ENCODE measurements around the gene ASB12. TPM values are rescaled to one million over a fixed set of nuclear protein-coding genes. Genes with fewer than 3 reads are reported as not detected.

ASB12 gene
- polyA plus RNA-seq, 1 of the 3 experiments (the other 2 are of a cell fraction) = 0.03 TPM

DNA sequence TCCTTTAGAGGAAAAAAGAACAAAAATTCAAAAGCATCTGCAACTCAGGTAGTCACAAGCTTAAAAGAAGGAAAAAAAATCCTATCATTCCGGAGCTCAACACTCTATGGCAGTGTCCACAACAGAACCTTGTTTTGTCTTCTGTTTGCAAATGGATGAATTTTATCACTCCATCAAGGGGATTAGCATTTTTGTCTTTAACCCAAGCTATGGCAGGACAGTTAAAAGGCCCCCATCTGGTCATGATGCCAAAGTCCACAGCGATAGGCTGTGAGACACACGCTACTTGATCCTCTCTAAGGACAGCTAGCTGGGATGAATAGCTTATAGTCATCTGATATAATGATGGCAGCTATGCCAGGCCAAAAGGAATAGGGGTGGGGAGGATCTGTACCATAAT lies 41.5 kb downstream of the ASB12 start:
- Histone ChIP-seq H3K79me2 (ENCODE audit: insufficient read depth) (no peaks in the 10 kb centered on the region), H4K20me1 (ENCODE audit: insufficient read depth) (no peaks in the 10 kb centered on the region), H3K4me2 (no peak overlapping the region), H3K27me3 (ENCODE audit: insufficient read depth) (no peaks in the 10 kb centered on the region), H3K27ac (ENCODE audit: low read depth in 2 of 2, low read length in 1 of 2) (no peak overlapping the region), H3K9me2 (no peaks in the 10 kb centered on the region), H3K4me3 (ENCODE audit: low read depth in 2 of 2, low read length in 1 of 2) (no peak overlapping the region), H3F3A (replicated peaks; ENCODE audit: insufficient read depth) (no peaks in the 10 kb centered on the region), H3K9ac (no peak overlapping the region), H3K9me3 (no peaks in the 10 kb centered on the region), H3K4me1 (ENCODE audit: control insufficient read depth in 1 of 2, insufficient read depth in 2 of 2, low read depth in 1 of 2, low read length in 1 of 2) (no peaks in the 10 kb centered on the region; a peak in 1 of 4 replicates), H2AFZ (ENCODE audit: low read depth) (no peak overlapping the region), H3K36me3 (replicated peaks in 1 of 2; ENCODE audit: control insufficient read depth in 1 of 2, insufficient read depth in 2 of 2, low read length in 1 of 2) (peaks cover 0 to 6% of the 10 kb centered on the region in 2 experiments)
- 66% methylated on average over 3 of the region's 3 CpGs for WGBS (ENCODE audit: low lambda C conversion rate)
- no peak for DNase-seq
- POLR2A ChIA-PET = no interaction called here
- TF ChIP-seq RAD21 (IDR thresholded peaks at IDR 0.05; ENCODE audit: low read length) (no peak), SIN3A (IDR thresholded peaks at IDR 0.05; ENCODE audit: borderline replicate concordance, low read depth, low read length) (no peak), FOXM1 (IDR thresholded peaks at IDR 0.05; ENCODE audit: low read depth) (no peak)
- TF ChIP-seq, protein P1, sequence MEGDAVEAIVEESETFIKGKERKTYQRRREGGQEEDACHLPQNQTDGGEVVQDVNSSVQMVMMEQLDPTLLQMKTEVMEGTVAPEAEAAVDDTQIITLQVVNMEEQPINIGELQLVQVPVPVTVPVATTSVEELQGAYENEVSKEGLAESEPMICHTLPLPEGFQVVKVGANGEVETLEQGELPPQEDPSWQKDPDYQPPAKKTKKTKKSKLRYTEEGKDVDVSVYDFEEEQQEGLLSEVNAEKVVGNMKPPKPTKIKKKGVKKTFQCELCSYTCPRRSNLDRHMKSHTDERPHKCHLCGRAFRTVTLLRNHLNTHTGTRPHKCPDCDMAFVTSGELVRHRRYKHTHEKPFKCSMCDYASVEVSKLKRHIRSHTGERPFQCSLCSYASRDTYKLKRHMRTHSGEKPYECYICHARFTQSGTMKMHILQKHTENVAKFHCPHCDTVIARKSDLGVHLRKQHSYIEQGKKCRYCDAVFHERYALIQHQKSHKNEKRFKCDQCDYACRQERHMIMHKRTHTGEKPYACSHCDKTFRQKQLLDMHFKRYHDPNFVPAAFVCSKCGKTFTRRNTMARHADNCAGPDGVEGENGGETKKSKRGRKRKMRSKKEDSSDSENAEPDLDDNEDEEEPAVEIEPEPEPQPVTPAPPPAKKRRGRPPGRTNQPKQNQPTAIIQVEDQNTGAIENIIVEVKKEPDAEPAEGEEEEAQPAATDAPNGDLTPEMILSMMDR (IDR thresholded peaks at IDR 0.05) = no peak
- CTCF ChIA-PET = interaction anchor here (0.9 to 1.2 kb wide), 2 partner anchors 14 to 16 kb away, joined by 3 read pairs; partner anchors contain the start of gene AMER1

DNA sequence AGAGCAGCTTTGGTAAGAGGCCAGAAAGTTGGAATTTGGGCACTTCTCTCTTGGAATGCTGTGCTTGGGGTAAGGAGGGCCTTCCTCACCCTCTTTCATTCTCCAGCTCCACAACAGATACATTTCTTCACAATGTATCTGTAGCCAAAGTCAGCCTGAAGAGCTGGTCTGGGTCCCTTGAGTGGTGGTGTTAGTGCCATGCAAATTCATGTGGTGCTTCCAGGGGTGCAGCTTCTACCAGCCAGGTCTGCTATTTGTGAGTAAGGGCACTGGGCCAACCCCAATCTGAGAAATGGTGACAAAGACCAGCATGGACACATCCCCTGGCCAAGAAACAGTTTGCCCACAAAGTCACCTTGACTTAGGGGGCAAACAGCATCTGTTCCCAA lies 42.7 kb downstream of the ASB12 start:
- ChIA-PET CTCF (no interaction called here), POLR2A (no interaction called here)
- Histone ChIP-seq H3K4me2 (no peak overlapping the region), H3K27ac (ENCODE audit: low read depth in 2 of 2, low read length in 1 of 2) (no peak overlapping the region), H3K4me3 (ENCODE audit: low read depth in 2 of 2, low read length in 1 of 2) (no peak overlapping the region), H3K36me3 (replicated peaks in 1 of 2; ENCODE audit: control insufficient read depth in 1 of 2, insufficient read depth in 2 of 2, low read length in 1 of 2) (peaks cover 0 to 4% of the 10 kb centered on the region in 2 experiments), H3F3A (replicated peaks; ENCODE audit: insufficient read depth) (no peaks in the 10 kb centered on the region), H3K9me2 (no peaks in the 10 kb centered on the region), H2AFZ (ENCODE audit: low read depth) (no peak overlapping the region), H3K9me3 (no peaks in the 10 kb centered on the region), H4K20me1 (ENCODE audit: insufficient read depth) (no peaks in the 10 kb centered on the region), H3K79me2 (ENCODE audit: insufficient read depth) (no peaks in the 10 kb centered on the region), H3K27me3 (ENCODE audit: insufficient read depth) (no peaks in the 10 kb centered on the region), H3K4me1 (ENCODE audit: control insufficient read depth in 1 of 2, insufficient read depth in 2 of 2, low read depth in 1 of 2, low read length in 1 of 2) (no peaks in the 10 kb centered on the region; a peak in 1 of 4 replicates), H3K9ac (no peak overlapping the region)
- TF ChIP-seq ELF1 (IDR thresholded peaks at IDR 0.05) (no peak), TCF12 (IDR thresholded peaks at IDR 0.05) (no peak), CHD2 (IDR thresholded peaks at IDR 0.05; ENCODE audit: low read length, partially characterized antibody) (no peak), MEF2A (IDR thresholded peaks at IDR 0.05; ENCODE audit: borderline replicate concordance, low read depth) (no peak), NFIC (IDR thresholded peaks at IDR 0.05; ENCODE audit: borderline replicate concordance) (no peak), MXI1 (IDR thresholded peaks at IDR 0.05; ENCODE audit: low read depth, low read length) (no peak), RCOR1 (IDR thresholded peaks at IDR 0.05; ENCODE audit: low read length) (no peak), SIN3A (IDR thresholded peaks at IDR 0.05; ENCODE audit: borderline replicate concordance, low read depth, low read length) (no peak), TEAD4 (IDR thresholded peaks at IDR 0.05; ENCODE audit: borderline replicate concordance, insufficient read depth) (no peak)
- TF ChIP-seq, protein P2, sequence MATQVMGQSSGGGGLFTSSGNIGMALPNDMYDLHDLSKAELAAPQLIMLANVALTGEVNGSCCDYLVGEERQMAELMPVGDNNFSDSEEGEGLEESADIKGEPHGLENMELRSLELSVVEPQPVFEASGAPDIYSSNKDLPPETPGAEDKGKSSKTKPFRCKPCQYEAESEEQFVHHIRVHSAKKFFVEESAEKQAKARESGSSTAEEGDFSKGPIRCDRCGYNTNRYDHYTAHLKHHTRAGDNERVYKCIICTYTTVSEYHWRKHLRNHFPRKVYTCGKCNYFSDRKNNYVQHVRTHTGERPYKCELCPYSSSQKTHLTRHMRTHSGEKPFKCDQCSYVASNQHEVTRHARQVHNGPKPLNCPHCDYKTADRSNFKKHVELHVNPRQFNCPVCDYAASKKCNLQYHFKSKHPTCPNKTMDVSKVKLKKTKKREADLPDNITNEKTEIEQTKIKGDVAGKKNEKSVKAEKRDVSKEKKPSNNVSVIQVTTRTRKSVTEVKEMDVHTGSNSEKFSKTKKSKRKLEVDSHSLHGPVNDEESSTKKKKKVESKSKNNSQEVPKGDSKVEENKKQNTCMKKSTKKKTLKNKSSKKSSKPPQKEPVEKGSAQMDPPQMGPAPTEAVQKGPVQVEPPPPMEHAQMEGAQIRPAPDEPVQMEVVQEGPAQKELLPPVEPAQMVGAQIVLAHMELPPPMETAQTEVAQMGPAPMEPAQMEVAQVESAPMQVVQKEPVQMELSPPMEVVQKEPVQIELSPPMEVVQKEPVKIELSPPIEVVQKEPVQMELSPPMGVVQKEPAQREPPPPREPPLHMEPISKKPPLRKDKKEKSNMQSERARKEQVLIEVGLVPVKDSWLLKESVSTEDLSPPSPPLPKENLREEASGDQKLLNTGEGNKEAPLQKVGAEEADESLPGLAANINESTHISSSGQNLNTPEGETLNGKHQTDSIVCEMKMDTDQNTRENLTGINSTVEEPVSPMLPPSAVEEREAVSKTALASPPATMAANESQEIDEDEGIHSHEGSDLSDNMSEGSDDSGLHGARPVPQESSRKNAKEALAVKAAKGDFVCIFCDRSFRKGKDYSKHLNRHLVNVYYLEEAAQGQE (IDR thresholded peaks at IDR 0.05; ENCODE audit: low read depth, low read length) = no peak
- TF ChIP-seq, protein P3, sequence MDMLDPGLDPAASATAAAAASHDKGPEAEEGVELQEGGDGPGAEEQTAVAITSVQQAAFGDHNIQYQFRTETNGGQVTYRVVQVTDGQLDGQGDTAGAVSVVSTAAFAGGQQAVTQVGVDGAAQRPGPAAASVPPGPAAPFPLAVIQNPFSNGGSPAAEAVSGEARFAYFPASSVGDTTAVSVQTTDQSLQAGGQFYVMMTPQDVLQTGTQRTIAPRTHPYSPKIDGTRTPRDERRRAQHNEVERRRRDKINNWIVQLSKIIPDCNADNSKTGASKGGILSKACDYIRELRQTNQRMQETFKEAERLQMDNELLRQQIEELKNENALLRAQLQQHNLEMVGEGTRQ (IDR thresholded peaks at IDR 0.05; ENCODE audit: borderline replicate concordance, low read depth, low read length) = no peak
- TF ChIP-seq, protein P1 (IDR thresholded peaks at IDR 0.05) = no peak
- no peak for DNase-seq
